ENCODE results near the gene SLC44A1.

DNA sequence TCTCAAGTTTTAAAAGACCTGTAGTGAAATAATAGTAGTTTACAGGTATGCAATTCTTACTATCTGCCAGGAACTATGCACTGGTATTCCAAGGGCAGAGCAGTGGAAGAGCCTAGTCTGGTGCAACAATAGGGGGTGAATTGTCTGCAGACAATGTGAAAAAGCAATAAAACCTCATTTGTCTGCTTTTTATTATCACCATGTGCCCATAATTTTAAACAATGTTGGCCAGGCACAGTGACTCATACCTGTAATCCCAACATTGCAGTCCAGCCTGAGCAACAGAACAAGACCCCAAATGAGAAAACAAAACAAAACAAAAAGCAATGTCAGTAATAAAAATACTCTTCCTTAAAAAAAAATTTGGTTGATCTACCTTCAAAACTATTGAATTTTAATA lies 12.2 kb upstream of the SLC44A1 start:
- TF ChIP-seq EZH2 (IDR thresholded peaks at IDR 0.05; ENCODE audit: insufficient read depth, poor library complexity, severe bottlenecking) (no peak), EZH2phosphoT487 (IDR thresholded peaks at IDR 0.05; ENCODE audit: insufficient read depth, low read depth) (no peak)

Data from GM23248 (cell line).